Tibial artery (tissue), 4 donors: Measurements from ENCODE around the gene FAM118B.
A peak's percentile ranks its signal among the peaks of the same experiment; 100 is the strongest.

Source experiments
- DNase-seq, 2 donors: peaks; one replicate each; pipeline ENCODE4 v3.0.0-alpha.2; 2019
- H3K27ac ChIP-seq, 2 donors: fragments of 200-600 bp; sonication (generic) in 1 of 2; 1 replicate in 1 of 2; 2 replicates in 1 of 2; pipeline ENCODE4 v1.5.1; 2018 to 2019; ENCODE audit warnings: mild to moderate bottlenecking in 1 of 2
- H3K27me3 ChIP-seq, 2 donors: fragments of 200-600 bp; sonication (generic) in 1 of 2; one replicate each; pipeline versions ENCODE4 v1.5.1 to v1.6.0; 2016 to 2019
- H3K36me3 ChIP-seq, 3 donors: fragments of 200-600 bp; sonication (generic) in 2 of 3; one replicate each; pipeline ENCODE4 v1.5.1; 2016 to 2019; ENCODE audit warnings: mild to moderate bottlenecking in 2 of 3
- H3K4me1 ChIP-seq, 4 donors: fragments of 200-600 bp; sonication (generic) in 2 of 4; 1 replicate in 3 of 4; 2 replicates in 1 of 4; pipeline ENCODE4 v1.5.1; 2016 to 2019
- H3K4me3 ChIP-seq, 2 donors: fragments of 200-600 bp; sonication (generic) in 1 of 2; 1 replicate in 1 of 2; 2 replicates in 1 of 2; pipeline ENCODE4 v1.5.1; 2018 to 2019; ENCODE audit warnings: mild to moderate bottlenecking in 2 of 2
- H3K9me3 ChIP-seq, 3 donors: fragments of 200-600 bp; sonication (generic) in 1 of 3; one replicate each; pipeline ENCODE4 v1.5.1; 2016 to 2019
- intact Hi-C: fragments of 100-400 bp; cut with DNase I; formaldehyde crosslinking; loops from one replicate; pipeline ENCODE4 v1.15.0; 2023; ENCODE audit warnings: low total_unique reads
- TF ChIP-seq, protein P1 (sequence below), 2 experiments: fragments of 200-600 bp in 1 of 2; fragments of 450-650 bp in 1 of 2; IDR thresholded peaks; one replicate each; pipeline ENCODE4 v1.5.1; 2017 to 2019; ENCODE audit warnings: antibody characterized with exemption in 2 of 2, mild to moderate bottlenecking in 1 of 2, moderate library complexity in 1 of 2

FAM118B gene

GRCh38 chr11:126211236-126212088 is at the start of gene FAM118B, which contains the start of gene RPUSD4:
TSS of gene FAM118B (plus strand) at chr11:126211782. CDS start at chr11:126235002, 23,220 bp downstream.
TSS of gene RPUSD4 (minus strand) at chr11:126211650. CDS start at chr11:126211638, 12 bp downstream.
- TF ChIP-seq, protein P1, sequence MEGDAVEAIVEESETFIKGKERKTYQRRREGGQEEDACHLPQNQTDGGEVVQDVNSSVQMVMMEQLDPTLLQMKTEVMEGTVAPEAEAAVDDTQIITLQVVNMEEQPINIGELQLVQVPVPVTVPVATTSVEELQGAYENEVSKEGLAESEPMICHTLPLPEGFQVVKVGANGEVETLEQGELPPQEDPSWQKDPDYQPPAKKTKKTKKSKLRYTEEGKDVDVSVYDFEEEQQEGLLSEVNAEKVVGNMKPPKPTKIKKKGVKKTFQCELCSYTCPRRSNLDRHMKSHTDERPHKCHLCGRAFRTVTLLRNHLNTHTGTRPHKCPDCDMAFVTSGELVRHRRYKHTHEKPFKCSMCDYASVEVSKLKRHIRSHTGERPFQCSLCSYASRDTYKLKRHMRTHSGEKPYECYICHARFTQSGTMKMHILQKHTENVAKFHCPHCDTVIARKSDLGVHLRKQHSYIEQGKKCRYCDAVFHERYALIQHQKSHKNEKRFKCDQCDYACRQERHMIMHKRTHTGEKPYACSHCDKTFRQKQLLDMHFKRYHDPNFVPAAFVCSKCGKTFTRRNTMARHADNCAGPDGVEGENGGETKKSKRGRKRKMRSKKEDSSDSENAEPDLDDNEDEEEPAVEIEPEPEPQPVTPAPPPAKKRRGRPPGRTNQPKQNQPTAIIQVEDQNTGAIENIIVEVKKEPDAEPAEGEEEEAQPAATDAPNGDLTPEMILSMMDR (IDR thresholded peaks at IDR 0.05), result no peak
- peak; percentile 99 for DNase-seq
- peak within 1 kb of the TSS; percentile 63 to 85 for H3K4me3 ChIP-seq
- intact Hi-C loops, result no loop called here
- H3K9me3 ChIP-seq, result no peaks in the 10 kb centered on the region
- H3K27me3 ChIP-seq, result no peaks in the 10 kb centered on the region
- peaks cover 0 to 28% (median 9%) of the 10 kb centered on the region in 3 donors for H3K36me3 ChIP-seq
- peaks cover 0 to 20% (median 15%) of the 10 kb centered on the region in 4 donors for H3K4me1 ChIP-seq
- H3K27ac ChIP-seq, result peak within 1 kb of the TSS; percentile 51 to 72

GRCh38 chr11:126162306-126163030 is 49.1 kb upstream of the FAM118B start:
- no peak overlapping the region for H3K27ac ChIP-seq
- H3K27me3 ChIP-seq, result peaks cover 0 to 9% of the 10 kb centered on the region in 2 donors
- TF ChIP-seq, protein P1 (IDR thresholded peaks at IDR 0.05), result no peak
- no peak for DNase-seq
- no peaks in the 10 kb centered on the region for H3K36me3 ChIP-seq
- peaks cover 0 to 8% (median 4%) of the 10 kb centered on the region in 4 donors for H3K4me1 ChIP-seq
- H3K4me3 ChIP-seq, result no peak overlapping the region
- intact Hi-C loops, result no loop called here
- H3K9me3 ChIP-seq, result no peaks in the 10 kb centered on the region

GRCh38 chr11:126163074-126163700 is 48.4 kb upstream of the FAM118B start:
- Histone ChIP-seq H3K4me1 (peaks cover 0 to 8% (median 4%) of the 10 kb centered on the region in 4 donors), H3K4me3 (no peak overlapping the region), H3K9me3 (no peaks in the 10 kb centered on the region), H3K27ac (no peak overlapping the region), H3K36me3 (no peaks in the 10 kb centered on the region), H3K27me3 (peaks cover 0 to 9% of the 10 kb centered on the region in 2 donors)
- DNase-seq, result no peak
- intact Hi-C loops, result no loop called here
- TF ChIP-seq, protein P1 (IDR thresholded peaks at IDR 0.05), result no peak

DNA sequence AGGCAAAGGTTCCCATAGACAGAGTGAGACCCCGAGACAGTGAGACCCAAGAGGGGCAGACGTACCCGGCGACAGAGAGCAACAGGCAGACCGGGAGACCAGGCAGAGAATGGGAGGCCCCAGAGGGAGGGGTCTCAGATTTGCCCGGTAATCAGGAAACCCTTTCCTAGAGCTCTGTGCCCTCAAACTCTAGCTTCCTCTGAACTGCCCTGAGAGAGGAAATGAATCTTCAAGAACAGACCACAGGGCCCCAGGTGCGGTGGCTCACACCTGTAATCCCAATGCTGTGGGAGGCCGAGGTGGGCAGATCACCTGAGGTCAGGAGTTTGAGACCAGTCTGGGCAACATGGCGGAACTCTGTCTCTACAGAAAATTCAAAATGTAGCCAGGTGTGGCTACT is 47.8 kb upstream of the FAM118B start:
- H3K4me1 ChIP-seq, result peaks cover 0 to 8% (median 4%) of the 10 kb centered on the region in 4 donors
- intact Hi-C loops, result no loop called here
- H3K36me3 ChIP-seq, result no peaks in the 10 kb centered on the region
- no peaks in the 10 kb centered on the region for H3K9me3 ChIP-seq
- H3K4me3 ChIP-seq, result no peak overlapping the region
- TF ChIP-seq, protein P1 (IDR thresholded peaks at IDR 0.05), result no peak
- DNase-seq, result no peak
- H3K27ac ChIP-seq, result no peak overlapping the region
- peaks cover 0 to 9% of the 10 kb centered on the region in 2 donors for H3K27me3 ChIP-seq

GRCh38 chr11:126164781-126165180 is 46.8 kb upstream of the FAM118B start:
- TF ChIP-seq, protein P1 (IDR thresholded peaks at IDR 0.05), result no peak
- Histone ChIP-seq H3K36me3 (no peaks in the 10 kb centered on the region), H3K4me1 (peaks cover 0 to 8% (median 4%) of the 10 kb centered on the region in 4 donors), H3K9me3 (no peaks in the 10 kb centered on the region), H3K27ac (no peak overlapping the region), H3K27me3 (peaks cover 0 to 8% of the 10 kb centered on the region in 2 donors), H3K4me3 (no peak overlapping the region)
- intact Hi-C loops, result no loop called here
- DNase-seq, result no peak
